ENCODE results near the gene TMEM19.

TMEM19 gene

DNA sequence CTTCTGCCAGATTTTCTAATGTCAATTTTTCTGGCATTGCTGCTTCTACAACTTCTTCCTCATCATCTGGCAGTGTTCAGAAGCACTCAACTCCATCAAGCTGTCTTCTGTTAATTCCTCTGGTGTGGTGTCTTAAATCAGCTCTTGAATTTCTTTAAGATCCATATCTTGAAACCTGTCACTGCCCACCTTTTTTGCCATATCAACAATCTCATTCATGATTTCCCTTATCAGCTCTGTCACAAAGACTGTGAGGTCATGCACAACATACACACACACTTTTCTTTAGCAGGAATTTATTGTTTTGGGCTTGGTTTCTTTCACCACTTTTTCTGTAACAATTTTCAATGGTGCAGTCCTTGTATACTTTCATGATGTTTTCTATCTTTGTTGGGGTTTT, 14.6 kb upstream of the TMEM19 start:
- H3K27ac ChIP-seq: no peak overlapping the region
- CTCF ChIA-PET: no interaction called here
- POLR2A ChIA-PET (ENCODE audit: low non-redundant PET): no interaction called here
- TF ChIP-seq, protein P1, sequence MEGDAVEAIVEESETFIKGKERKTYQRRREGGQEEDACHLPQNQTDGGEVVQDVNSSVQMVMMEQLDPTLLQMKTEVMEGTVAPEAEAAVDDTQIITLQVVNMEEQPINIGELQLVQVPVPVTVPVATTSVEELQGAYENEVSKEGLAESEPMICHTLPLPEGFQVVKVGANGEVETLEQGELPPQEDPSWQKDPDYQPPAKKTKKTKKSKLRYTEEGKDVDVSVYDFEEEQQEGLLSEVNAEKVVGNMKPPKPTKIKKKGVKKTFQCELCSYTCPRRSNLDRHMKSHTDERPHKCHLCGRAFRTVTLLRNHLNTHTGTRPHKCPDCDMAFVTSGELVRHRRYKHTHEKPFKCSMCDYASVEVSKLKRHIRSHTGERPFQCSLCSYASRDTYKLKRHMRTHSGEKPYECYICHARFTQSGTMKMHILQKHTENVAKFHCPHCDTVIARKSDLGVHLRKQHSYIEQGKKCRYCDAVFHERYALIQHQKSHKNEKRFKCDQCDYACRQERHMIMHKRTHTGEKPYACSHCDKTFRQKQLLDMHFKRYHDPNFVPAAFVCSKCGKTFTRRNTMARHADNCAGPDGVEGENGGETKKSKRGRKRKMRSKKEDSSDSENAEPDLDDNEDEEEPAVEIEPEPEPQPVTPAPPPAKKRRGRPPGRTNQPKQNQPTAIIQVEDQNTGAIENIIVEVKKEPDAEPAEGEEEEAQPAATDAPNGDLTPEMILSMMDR (conservative IDR thresholded peaks at IDR 0.05; ENCODE audit: low read depth): no peak
- no peak for DNase-seq (ENCODE audit: low spot score)

DNA sequence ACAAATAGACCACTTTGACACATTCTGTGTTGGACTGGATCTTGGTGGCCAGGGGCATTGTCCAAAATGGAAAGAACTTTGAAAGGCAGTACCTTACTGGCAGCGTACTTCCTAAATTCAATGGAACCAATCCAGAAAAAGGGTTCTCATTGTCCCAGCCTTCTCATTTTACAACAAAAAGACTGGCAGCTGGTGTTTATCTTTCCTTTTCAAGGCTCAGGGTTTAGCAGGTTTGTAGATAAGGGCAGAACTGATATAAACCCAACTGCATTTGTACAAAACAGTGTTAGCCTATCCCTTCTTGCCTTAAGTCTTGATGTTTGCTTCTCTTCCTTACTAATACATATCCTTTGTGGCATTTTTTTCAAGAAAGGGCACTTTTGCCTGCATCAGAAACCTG, 14.1 kb upstream of the TMEM19 start:
- H3K27ac ChIP-seq: no peak overlapping the region
- no peak for DNase-seq (ENCODE audit: low spot score)
- POLR2A ChIA-PET (ENCODE audit: low non-redundant PET): no interaction called here
- CTCF ChIA-PET: interaction anchor here (0.7 kb wide), 1 partner anchor 17 kb away, joined by 4 read pairs; no protein-coding TSS in a partner anchor
- TF ChIP-seq, protein P1 (conservative IDR thresholded peaks at IDR 0.05; ENCODE audit: low read depth): no peak

DNA sequence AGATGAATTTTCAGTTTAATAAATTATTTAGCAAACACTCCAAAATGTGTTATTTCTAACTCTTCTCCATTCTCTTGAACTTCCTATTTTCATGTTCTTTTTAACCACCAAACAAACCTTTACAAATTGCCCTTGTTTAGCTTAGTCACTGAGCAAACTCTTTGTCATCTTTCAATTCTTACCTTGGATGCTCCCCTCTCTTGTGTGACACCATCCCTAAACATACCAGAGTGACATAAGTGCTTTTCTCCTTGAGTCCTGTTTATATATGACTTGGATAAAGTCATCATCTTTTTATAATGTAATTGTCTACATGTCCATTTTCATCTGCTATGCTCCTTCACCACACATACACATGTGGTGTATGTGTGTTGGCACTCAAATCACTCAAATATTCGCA, 3.4 kb upstream of the TMEM19 start:
- DNase-seq (ENCODE audit: low spot score): no peak
- TF ChIP-seq, protein P1 (conservative IDR thresholded peaks at IDR 0.05; ENCODE audit: low read depth): no peak
- ChIA-PET CTCF (no interaction called here), POLR2A (ENCODE audit: low non-redundant PET) (no interaction called here)
- H3K27ac ChIP-seq: no peak overlapping the region

DNA sequence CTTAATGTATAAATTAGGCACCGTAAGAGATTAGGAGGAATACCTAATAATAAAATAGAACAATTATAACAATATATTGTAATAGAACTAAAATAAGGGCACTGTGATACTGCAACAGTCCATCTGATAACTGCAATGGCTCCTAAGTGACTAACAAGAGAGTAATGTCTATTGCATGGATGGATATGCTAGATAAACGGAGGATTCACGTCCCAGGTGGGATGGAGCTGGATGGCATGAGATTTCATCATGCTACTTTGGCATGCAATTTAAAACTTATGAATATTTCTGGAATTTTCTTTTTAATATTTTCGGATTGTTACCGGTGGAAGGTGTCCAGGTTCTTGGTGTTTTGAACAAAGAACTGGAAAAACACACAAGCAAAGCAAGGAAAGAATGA, 2.2 kb upstream of the TMEM19 start:
- no peak overlapping the region for H3K27ac ChIP-seq
- ChIA-PET CTCF (interaction anchor here (0.6 kb wide), 1 partner anchor 70 kb away, joined by 3 read pairs; no protein-coding TSS in a partner anchor), POLR2A (ENCODE audit: low non-redundant PET) (no interaction called here)
- TF ChIP-seq, protein P1 (conservative IDR thresholded peaks at IDR 0.05; ENCODE audit: low read depth): no peak
- no peak for DNase-seq (ENCODE audit: low spot score)

DNA sequence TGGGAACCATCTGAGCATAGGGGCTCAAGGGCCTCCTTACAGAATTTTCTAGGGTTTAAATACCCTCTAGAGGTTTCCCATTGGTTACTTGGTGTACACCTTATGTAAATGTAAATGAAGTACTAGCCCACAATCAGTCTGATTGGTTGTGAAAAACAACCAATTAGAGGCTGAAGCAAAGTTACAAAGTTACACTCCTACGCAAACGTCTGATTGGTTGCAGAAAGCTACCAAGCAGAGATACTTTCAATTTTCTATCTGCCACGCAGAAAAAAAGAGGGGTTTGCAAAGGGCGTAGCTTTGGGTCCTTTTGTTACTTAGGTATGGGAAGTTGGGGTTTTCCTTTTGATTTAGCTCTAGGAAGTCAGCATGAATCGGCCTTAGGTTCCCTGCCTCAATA, 1.8 kb upstream of the TMEM19 start:
- no peak for DNase-seq (ENCODE audit: low spot score)
- POLR2A ChIA-PET (ENCODE audit: low non-redundant PET): no interaction called here
- H3K27ac ChIP-seq: no peak overlapping the region
- TF ChIP-seq, protein P1 (conservative IDR thresholded peaks at IDR 0.05; ENCODE audit: low read depth): no peak
- CTCF ChIA-PET: interaction anchor here (0.6 kb wide), 1 partner anchor 69 kb away, joined by 6 read pairs; no protein-coding TSS in a partner anchor

DNA sequence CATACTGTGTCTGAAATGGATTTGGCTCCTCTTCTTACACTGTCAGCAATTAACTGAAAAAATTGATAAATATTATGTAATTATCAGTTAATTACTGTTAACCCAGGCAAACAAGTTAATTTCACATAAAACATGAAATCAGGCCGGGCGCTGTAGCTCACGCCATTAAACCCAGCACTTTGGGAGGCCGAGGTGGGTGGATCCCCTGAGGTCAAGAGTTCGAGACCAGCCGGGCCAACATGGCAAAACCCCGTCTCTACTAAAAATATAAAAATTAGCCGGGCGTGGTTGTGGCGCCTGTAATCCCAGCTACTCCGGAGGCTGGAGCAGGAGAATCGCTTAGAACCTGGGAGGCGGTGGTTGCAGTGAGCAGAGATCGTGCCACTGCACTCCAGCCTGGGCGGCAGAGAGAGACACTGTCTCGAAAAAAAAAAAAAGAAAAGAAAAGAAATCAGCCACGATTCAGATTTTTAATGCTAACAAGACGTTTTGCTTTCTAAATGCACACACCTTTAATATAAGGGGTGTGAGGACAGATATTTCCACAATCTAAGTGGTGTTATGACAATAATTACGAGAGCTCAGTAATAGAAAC, 473 bp upstream of the TMEM19 start:
- DNase-seq (ENCODE audit: low spot score): no peak
- H3K27ac ChIP-seq: peak overlapping the region; percentile 93
- TF ChIP-seq, protein P1 (conservative IDR thresholded peaks at IDR 0.05; ENCODE audit: low read depth): no peak
- ChIA-PET CTCF (interaction anchor here (0.5 to 2.9 kb wide), 4 partner anchors 14 to 166 kb away, joined by 3 to 21 read pairs (median 4); no protein-coding TSS in a partner anchor), POLR2A (ENCODE audit: low non-redundant PET) (interaction anchor here (1.9 to 2.6 kb wide), 2 partner anchors 21 to 69 kb away, joined by 7 to 19 read pairs; partner anchors contain the start of genes RAB21, THAP2 and ZFC3H1)
